ENCODE data around the gene PIK3AP1.
A peak's percentile ranks its signal among the peaks of the same experiment; 100 is the strongest.
"Not testable (repeated sequence)": the region's sequence is repeated elsewhere in the genome, so short reads cannot be mapped to it uniquely, and the experiment has no call there.

PIK3AP1 gene

DNA sequence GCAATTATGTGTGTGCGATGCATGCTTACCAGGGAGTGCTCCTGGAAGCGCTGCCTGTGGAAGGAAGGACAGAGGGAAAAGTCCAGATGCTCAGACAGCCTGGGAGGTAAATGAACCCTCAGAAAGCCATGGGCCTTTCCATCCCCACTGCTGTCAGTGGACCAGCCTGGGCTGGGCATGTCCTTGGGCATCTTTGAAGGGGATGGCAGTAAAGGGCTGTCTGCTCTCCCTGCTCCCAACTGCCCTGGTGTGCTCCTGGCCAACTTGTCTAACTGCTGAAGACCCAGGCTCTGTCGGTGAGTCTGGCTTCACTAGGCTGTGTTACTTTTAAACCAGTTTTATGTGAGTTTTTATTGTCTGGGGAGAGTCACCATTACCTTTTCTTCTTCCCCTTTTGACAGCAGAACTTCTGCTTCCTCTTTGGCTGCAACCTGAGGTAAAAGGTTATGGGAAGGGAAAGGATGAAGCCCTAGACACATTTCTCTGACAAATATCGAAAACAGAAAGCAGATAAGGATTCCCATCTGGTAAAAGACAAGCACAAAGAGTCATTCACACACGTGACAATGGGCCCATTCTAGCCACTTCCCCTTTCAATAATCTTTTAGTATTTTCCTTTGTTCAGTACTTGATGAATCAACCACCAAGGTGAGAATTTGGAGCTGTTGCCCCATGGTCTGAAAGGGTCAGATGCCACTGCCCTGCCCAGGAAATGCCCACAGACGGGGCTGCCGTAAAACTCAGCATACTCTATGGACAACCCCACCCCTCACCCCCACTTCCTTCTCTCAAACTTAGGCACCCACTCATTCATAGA is 27.6 kb upstream of the PIK3AP1 start:
- DNase-seq (ENCODE audit: low spot score in 2 of 2) (no peak), ATAC-seq (replicated peaks; ENCODE audit: extremely low read depth, poor library complexity, severe bottlenecking) (peak; percentile 24)
- Mint-ChIP-seq H3K4me1 (peaks cover 7% of the 10 kb centered on the region), H3K27me3 (no peaks in the 10 kb centered on the region), H3K4me3 (no peak overlapping the region), H3K36me3 (ENCODE audit: insufficient read depth) (peaks cover 2% of the 10 kb centered on the region), H3K9me3 (no peaks in the 10 kb centered on the region), H3K27ac (ENCODE audit: low read depth) (no peak overlapping the region)

- no peaks in the 10 kb centered on the region for H3K9me3 Mint-ChIP-seq
- no peak for ATAC-seq (replicated peaks; ENCODE audit: extremely low read depth, poor library complexity, severe bottlenecking)
- no peaks in the 10 kb centered on the region for H3K27me3 Mint-ChIP-seq
- peaks cover 7% of the 10 kb centered on the region for H3K4me1 Mint-ChIP-seq
- H3K4me3 Mint-ChIP-seq = no peak overlapping the region
- no peak overlapping the region for H3K27ac Mint-ChIP-seq (ENCODE audit: low read depth)
- no peak for DNase-seq (ENCODE audit: low spot score in 2 of 2)
- H3K36me3 Mint-ChIP-seq (ENCODE audit: insufficient read depth) = peaks cover 2% of the 10 kb centered on the region
Observed at GRCh38 chr10:96746503-96746902, 26.2 kb upstream of the PIK3AP1 start.

- Mint-ChIP-seq H3K36me3 (ENCODE audit: insufficient read depth) (peaks cover 2% of the 10 kb centered on the region), H3K9me3 (no peaks in the 10 kb centered on the region), H3K4me3 (no peak overlapping the region), H3K27me3 (no peaks in the 10 kb centered on the region), H3K27ac (ENCODE audit: low read depth) (no peak overlapping the region), H3K4me1 (peaks cover 7% of the 10 kb centered on the region)
- ATAC-seq (replicated peaks; ENCODE audit: extremely low read depth, poor library complexity, severe bottlenecking) (no peak), DNase-seq (ENCODE audit: low spot score in 2 of 2) (no peak)
Observed at GRCh38 chr10:96745950-96746349, 25.6 kb upstream of the PIK3AP1 start.

DNA sequence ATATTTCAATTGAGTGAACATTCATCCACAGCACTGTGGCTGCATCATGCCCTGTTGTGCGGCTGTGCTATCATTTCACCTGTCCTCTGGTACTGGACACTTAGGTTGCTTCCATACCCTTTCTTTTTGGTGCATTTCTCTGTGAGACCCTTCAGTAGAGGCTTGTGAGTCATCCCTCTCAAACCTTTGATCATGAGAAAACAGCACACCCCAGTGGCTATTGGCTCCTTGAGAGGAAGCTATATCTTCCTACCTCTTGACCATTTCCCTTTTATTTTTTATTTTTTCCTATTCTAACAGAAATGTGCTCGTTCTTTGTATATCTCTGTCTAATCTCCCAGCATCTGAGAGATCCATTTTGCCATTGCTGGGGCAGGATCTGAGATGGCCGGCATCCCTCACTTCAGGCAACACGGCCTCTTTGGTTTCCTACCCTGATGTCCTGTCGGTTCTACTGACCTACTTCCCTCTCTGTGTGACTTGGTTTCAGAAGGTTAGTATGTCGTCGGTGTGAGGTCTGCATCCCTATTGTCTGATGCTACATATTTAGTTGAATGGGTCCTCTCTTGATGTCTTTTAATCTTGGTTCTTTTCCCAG is 23.8 kb upstream of the PIK3AP1 start:
- no peaks in the 10 kb centered on the region for H3K9me3 Mint-ChIP-seq
- no peaks in the 10 kb centered on the region for H3K27me3 Mint-ChIP-seq
- H3K36me3 Mint-ChIP-seq (ENCODE audit: insufficient read depth) = peaks cover 2% of the 10 kb centered on the region
- H3K4me3 Mint-ChIP-seq = no peak overlapping the region
- H3K27ac Mint-ChIP-seq (ENCODE audit: low read depth) = no peak overlapping the region
- peaks cover 7% of the 10 kb centered on the region for H3K4me1 Mint-ChIP-seq
- ATAC-seq (replicated peaks; ENCODE audit: extremely low read depth, poor library complexity, severe bottlenecking) (no peak), DNase-seq (ENCODE audit: low spot score in 2 of 2) (no peak)

DNA sequence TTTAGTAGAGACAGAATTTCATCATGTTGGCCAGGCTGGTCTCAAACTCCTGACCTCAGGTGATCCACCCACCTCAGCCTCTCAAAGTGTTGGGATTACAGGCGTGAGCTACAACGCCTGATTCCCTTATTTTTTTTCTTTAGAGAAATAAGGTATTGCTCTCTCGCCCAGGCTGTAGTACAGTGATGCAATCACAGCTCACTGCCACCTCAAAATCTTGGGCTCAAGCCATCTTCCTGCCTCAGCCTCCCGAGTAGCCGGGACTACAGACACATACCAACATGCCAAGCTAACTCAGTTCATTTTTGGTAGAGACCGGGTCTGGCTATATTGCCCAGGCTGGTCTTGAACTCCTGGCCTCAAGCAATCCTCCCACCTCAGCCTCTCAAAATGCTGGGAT is 21.2 kb upstream of the PIK3AP1 start:
- not testable (repeated sequence) for H3K4me1 Mint-ChIP-seq; H3K4me3 Mint-ChIP-seq; H3K36me3 Mint-ChIP-seq (ENCODE audit: insufficient read depth); DNase-seq (ENCODE audit: low spot score in 2 of 2); H3K27me3 Mint-ChIP-seq; ATAC-seq (replicated peaks; ENCODE audit: extremely low read depth, poor library complexity, severe bottlenecking); H3K27ac Mint-ChIP-seq (ENCODE audit: low read depth); H3K9me3 Mint-ChIP-seq

DNA sequence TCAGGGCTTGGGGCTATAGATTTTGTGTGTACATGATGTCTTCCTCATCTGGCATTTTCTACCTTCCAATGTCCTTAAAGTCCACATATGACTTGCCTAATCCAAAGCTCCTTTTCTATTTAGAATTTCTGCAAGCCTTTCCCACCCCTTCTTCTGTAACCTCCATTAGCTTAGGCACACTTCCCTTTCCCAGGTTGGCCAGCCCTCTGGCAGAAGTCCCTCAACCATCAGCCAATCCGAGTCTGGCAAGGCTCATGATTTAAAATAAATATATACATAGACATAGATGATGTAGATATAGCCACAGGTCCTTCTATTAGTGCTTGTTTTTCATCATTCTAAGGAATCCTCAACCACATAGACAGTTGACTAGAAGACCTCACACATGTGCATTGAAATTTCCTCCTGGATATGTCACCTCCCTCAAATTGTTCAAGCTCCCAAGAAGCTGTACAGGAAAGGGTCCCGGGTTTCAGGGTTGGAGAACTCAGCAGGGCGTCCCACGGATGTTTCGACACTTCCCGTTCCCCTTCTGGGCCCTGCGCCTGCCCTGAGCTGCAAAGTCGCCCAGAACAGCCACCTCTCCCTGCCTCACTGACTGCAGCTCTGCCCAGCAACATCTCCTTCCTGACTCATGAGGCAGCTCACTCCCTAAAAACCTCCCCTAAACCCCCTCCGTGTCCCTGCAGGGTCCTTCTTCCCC is 20.4 kb upstream of the PIK3AP1 start:
- H3K4me3 Mint-ChIP-seq = no peak overlapping the region
- no peak for ATAC-seq (replicated peaks; ENCODE audit: extremely low read depth, poor library complexity, severe bottlenecking)
- H3K4me1 Mint-ChIP-seq = peaks cover 7% of the 10 kb centered on the region
- no peak for DNase-seq (ENCODE audit: low spot score in 2 of 2)
- H3K27ac Mint-ChIP-seq (ENCODE audit: low read depth) = no peak overlapping the region
- peaks cover 2% of the 10 kb centered on the region for H3K36me3 Mint-ChIP-seq (ENCODE audit: insufficient read depth)
- no peaks in the 10 kb centered on the region for H3K9me3 Mint-ChIP-seq
- no peaks in the 10 kb centered on the region for H3K27me3 Mint-ChIP-seq

GRCh38 chr10:96740141-96740540 is 19.8 kb upstream of the PIK3AP1 start:
- Mint-ChIP-seq H3K36me3 (ENCODE audit: insufficient read depth) (peaks cover 2% of the 10 kb centered on the region), H3K27me3 (no peaks in the 10 kb centered on the region), H3K9me3 (no peaks in the 10 kb centered on the region), H3K27ac (ENCODE audit: low read depth) (no peak overlapping the region), H3K4me3 (no peak overlapping the region), H3K4me1 (peaks cover 7% of the 10 kb centered on the region)
- DNase-seq (ENCODE audit: low spot score in 2 of 2) = no peak
- ATAC-seq (replicated peaks; ENCODE audit: extremely low read depth, poor library complexity, severe bottlenecking) = no peak

- H3K27me3 Mint-ChIP-seq; H3K9me3 Mint-ChIP-seq; H3K4me1 Mint-ChIP-seq; ATAC-seq (replicated peaks; ENCODE audit: extremely low read depth, poor library complexity, severe bottlenecking); H3K27ac Mint-ChIP-seq (ENCODE audit: low read depth); DNase-seq (ENCODE audit: low spot score in 2 of 2); H3K4me3 Mint-ChIP-seq; H3K36me3 Mint-ChIP-seq (ENCODE audit: insufficient read depth): not testable (repeated sequence)
Observed at GRCh38 chr10:96737307-96737902, 17.1 kb upstream of the PIK3AP1 start.

GRCh38 chr10:96724621-96725020 is 4.3 kb upstream of the PIK3AP1 start:
- peaks cover 15% of the 10 kb centered on the region for H3K36me3 Mint-ChIP-seq (ENCODE audit: insufficient read depth)
- DNase-seq (ENCODE audit: low spot score in 2 of 2) = no peak
- H3K4me1 Mint-ChIP-seq = peaks cover 28% of the 10 kb centered on the region
- no peak overlapping the region for H3K4me3 Mint-ChIP-seq
- no peaks in the 10 kb centered on the region for H3K27me3 Mint-ChIP-seq
- ATAC-seq (replicated peaks; ENCODE audit: extremely low read depth, poor library complexity, severe bottlenecking) = no peak
- no peak overlapping the region for H3K27ac Mint-ChIP-seq (ENCODE audit: low read depth)
- no peaks in the 10 kb centered on the region for H3K9me3 Mint-ChIP-seq

GRCh38 chr10:96721207-96721572 is 876 bp upstream of the PIK3AP1 start:
- Mint-ChIP-seq H3K27me3 (no peaks in the 10 kb centered on the region), H3K9me3 (no peaks in the 10 kb centered on the region), H3K27ac (ENCODE audit: low read depth) (peak overlapping the region; percentile 66), H3K36me3 (ENCODE audit: insufficient read depth) (peaks cover 12% of the 10 kb centered on the region), H3K4me1 (peaks cover 60% of the 10 kb centered on the region), H3K4me3 (peak overlapping the region; percentile 96)
- DNase-seq (ENCODE audit: low spot score in 2 of 2) (no peak), ATAC-seq (replicated peaks; ENCODE audit: extremely low read depth, poor library complexity, severe bottlenecking) (no peak)

- H3K4me1 Mint-ChIP-seq = peaks cover 60% of the 10 kb centered on the region
- H3K27ac Mint-ChIP-seq (ENCODE audit: low read depth) = peak overlapping the region; percentile 96
- peak overlapping the region; percentile 96 for H3K4me3 Mint-ChIP-seq
- ATAC-seq (replicated peaks; ENCODE audit: extremely low read depth, poor library complexity, severe bottlenecking) = peak; percentile 37
- peak; percentile 30 to 44 for DNase-seq (ENCODE audit: low spot score in 2 of 2)
- H3K27me3 Mint-ChIP-seq = no peaks in the 10 kb centered on the region
- H3K36me3 Mint-ChIP-seq (ENCODE audit: insufficient read depth) = peaks cover 12% of the 10 kb centered on the region
- H3K9me3 Mint-ChIP-seq = no peaks in the 10 kb centered on the region
Observed at GRCh38 chr10:96719850-96720421, 378 bp downstream of the PIK3AP1 start.

DNA sequence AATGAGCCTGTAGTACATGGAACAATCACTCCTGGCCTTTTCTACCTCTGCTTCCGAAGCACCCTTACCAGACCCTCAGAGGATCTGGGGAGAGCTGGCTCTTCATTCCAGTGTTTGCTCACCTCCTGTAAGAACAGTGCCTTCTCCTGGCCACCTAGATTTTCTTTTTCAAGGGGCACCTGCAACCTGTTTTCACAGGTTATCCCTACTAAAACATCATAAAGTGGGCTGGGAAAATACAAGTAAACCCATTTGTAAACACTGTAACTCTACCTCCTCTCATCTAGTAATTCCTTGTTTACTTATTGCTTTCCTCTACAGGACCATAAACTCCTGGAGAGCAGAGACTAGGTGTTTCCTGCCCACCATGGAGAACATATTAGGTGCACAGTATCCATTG is 1.1 kb downstream of the PIK3AP1 start:
- Mint-ChIP-seq H3K9me3 (no peaks in the 10 kb centered on the region), H3K36me3 (ENCODE audit: insufficient read depth) (peaks cover 14% of the 10 kb centered on the region), H3K27ac (ENCODE audit: low read depth) (peak overlapping the region; percentile 96), H3K4me1 (peaks cover 60% of the 10 kb centered on the region), H3K4me3 (peak overlapping the region; percentile 96), H3K27me3 (no peaks in the 10 kb centered on the region)
- ATAC-seq (replicated peaks; ENCODE audit: extremely low read depth, poor library complexity, severe bottlenecking) (no peak), DNase-seq (ENCODE audit: low spot score in 2 of 2) (no peak)
